ENCODE results near the gene SLC2A1.
"Not testable (repeated sequence)": the region's sequence is repeated elsewhere in the genome, so short reads cannot be mapped to it uniquely, and the experiment has no call there.

Gene SLC2A1

DNA sequence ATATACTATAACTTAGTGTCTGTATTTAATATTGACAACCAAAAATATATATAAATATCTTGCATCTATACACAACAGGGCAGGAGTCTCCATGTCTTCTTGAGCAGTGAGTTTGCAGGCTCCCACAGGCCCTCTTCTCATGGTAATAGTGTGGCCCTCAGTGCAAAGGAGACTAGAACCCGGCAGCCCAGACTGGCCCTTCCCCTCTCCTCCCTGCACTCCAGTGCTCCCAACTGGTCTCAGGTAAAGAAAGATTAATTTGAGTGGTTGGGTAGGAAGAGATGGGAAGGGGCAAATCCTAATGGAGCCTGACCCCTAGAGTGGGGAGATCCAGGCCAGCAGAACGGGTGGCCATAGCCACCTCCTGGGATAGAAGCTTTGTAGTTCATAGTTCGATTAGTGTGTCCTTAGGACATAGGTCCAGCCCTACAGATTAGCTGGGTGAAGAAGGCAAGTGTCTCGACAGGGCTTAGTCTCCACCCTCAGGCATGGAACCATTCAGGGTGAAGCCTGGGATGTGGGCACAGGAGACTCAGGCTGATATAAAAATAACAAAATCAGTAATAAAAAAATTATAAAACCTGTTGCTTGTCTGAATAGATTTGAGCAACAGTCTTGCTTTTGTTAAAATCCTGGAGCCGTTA, 32.3 kb downstream of the SLC2A1 start:
- TF ChIP-seq, protein P1, sequence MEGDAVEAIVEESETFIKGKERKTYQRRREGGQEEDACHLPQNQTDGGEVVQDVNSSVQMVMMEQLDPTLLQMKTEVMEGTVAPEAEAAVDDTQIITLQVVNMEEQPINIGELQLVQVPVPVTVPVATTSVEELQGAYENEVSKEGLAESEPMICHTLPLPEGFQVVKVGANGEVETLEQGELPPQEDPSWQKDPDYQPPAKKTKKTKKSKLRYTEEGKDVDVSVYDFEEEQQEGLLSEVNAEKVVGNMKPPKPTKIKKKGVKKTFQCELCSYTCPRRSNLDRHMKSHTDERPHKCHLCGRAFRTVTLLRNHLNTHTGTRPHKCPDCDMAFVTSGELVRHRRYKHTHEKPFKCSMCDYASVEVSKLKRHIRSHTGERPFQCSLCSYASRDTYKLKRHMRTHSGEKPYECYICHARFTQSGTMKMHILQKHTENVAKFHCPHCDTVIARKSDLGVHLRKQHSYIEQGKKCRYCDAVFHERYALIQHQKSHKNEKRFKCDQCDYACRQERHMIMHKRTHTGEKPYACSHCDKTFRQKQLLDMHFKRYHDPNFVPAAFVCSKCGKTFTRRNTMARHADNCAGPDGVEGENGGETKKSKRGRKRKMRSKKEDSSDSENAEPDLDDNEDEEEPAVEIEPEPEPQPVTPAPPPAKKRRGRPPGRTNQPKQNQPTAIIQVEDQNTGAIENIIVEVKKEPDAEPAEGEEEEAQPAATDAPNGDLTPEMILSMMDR (IDR thresholded peaks at IDR 0.05; ENCODE audit: low read depth, low read length): no peak
- H3K4me3 ChIP-seq (ENCODE audit: low read depth, low read length): no peak overlapping the region

DNA sequence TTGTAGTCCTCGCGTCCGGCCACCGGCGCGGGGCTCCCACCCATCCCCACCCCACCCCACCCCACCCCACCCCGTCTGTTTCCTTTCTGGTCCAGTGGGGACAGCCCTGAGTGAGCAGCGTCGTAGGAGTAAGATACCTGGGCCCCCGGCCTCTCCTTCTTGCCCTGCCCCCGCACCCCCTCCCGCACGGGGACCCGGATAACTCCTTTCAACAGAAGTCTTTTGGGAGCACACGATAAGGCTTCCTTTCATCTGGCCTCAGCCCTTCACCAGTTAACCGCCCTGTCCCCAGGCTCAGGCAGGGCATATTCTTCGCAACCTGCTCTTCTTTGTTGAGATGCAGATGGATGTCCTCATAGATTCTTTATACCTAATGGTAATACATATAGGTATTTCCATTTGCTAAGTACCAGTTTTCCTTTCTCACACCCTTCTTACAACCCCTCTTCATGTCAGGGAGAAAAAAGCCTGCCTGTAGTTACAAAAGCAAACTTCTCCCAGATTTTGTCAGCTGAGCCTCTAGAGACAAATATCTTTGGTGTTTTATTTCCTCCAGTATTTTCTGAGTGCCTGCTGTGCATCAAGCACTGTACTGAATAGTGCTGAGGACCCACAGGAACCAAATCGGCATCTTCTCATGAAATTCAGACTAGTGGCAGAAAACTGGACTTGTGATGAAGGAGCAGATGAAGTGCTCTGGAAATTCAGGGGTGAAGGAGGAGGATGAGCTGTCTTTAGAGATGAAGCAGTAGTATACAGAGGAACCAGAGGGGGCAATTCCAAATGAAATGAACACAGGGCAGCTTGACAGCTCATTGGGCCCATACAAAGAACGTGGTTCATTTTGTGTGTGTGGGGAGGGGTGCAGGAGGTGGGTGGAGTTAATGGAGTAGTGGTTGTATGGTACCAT, 33.6 kb downstream of the SLC2A1 start:
- peak overlapping the region; percentile 38 for H3K4me3 ChIP-seq (ENCODE audit: low read depth, low read length)
- TF ChIP-seq, protein P1 (IDR thresholded peaks at IDR 0.05; ENCODE audit: low read depth, low read length): no peak

DNA sequence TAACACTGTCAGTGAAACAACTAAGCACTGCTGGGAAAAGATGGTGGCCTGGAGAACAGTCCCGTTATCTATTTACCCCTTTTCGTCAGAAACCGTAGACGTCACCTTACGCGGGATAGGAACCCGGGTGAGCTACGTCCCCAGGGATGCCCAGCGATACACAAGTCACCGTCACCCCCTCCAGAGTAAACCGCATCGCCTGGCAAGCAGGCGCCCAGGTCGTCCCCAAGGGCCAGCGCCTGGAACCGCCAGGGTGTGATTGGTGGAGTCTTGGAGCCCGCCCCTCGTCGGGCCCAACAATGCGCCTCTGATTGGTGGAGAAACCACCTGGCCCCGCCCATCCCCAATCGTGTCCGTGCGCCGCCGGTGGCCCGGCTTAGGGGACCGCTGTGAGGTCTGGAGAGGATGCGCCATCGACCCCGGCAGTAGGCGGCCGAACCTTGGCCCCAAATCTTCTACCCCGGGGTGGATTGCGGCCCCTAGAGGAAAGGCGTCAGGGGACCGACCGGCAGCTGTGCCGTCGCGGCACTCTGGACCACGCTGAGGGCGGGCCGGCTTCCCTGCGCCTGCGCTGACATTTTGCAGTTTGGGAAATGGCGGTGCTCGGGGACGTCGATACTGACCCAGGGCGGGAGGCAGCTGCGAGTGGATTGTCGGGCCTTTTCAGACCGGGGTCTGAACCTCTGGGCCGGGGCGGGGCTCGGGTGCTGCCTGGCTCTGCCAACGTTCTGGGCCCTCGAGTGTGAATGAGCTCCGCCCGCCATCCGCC, 34.4 kb downstream of the SLC2A1 start:
- H3K4me3 ChIP-seq (ENCODE audit: low read depth, low read length): peak overlapping the region; percentile 38
- TF ChIP-seq, protein P1 (IDR thresholded peaks at IDR 0.05; ENCODE audit: low read depth, low read length): no peak

DNA sequence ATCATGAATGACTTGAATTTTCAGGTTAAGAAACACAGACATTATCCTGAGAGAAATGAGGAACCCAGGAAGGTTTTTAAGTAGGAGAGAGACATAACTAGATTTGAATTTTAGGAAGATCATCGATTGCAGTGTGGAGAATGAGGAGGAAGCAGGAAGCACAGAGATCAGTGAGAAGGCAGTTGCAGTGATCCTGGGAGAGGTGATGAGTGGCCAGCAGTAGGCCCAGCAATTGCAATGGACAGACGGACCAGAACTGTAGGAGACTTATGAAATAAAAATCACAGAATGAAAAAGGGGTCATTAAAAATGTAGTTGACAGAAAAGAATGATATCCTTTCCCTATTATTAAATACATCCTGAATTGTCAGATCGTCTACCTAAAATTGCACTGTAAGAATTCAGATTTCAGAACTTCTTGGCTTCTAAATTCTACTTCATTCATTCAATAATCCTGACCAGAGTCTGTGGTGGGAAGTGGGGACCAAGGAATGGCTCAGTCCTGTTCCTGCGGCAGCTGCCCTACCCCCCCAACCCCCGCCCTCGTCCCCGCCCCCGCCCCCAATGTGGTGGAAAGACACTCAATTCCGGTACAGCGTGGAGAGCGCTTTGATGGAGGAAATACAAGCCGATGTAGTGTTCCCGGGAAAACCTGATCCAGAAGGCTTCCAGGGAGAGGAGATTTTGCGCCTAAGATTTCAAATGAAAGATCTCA, 35.1 kb downstream of the SLC2A1 start:
- H3K4me3 ChIP-seq (ENCODE audit: low read depth, low read length): peak overlapping the region; percentile 38
- TF ChIP-seq, protein P1 (IDR thresholded peaks at IDR 0.05; ENCODE audit: low read depth, low read length): no peak

DNA sequence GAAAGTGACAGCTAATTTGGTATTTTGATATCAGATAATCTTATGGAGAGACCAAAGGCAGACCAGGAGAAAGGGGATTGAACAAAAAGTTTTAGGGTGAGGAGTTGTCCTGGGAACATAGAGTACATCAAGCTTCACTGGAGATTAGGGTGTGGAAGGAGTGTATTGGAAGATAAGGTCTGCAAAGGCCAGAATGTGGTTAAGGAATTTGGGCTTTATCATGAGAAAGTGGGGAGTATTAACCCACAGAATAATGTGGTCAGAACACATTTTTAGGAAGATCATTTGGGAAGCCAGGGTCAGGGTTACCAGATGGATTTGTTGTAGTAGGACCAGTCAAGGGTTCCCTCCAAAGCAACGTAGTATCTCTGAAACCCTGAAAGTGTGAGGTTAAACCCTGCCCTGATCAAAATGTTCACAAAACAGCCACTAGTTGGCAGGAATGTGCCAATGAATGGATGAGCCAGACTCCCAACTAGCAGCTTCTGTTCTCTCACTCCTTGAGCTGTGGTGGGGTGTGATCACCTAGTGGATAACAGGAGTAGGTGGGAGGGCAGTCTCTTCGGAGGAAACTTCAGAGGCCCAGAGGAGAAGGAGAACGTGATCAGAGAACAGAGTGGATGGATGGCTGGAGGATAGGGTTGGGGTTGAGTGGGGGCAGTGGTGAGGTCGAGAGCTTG, 35.8 kb downstream of the SLC2A1 start:
- TF ChIP-seq, protein P1 (IDR thresholded peaks at IDR 0.05; ENCODE audit: low read depth, low read length): peak; percentile 65
- no peak overlapping the region for H3K4me3 ChIP-seq (ENCODE audit: low read depth, low read length)

DNA sequence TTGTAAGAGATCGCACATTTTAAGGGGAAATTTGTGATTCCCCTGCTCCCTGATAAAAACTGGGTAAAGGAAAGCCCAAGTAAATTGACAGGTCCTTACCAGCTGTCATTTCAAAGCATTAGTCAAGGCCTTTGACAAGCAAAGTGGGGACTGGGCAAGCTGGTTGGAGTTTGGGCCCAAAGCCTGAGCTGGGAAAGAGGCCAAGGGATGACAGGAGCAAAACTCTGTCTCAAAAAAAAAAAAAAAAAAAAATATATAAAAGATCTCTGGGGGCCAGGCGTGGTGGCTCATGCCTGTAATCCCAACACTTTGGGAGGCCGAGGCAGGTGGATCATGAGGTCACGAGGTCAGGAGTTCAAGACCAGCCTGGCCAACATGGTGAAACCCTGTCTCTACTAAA, 36.9 kb downstream of the SLC2A1 start:
- no peak overlapping the region for H3K4me3 ChIP-seq (ENCODE audit: low read depth, low read length)
- TF ChIP-seq, protein P1 (IDR thresholded peaks at IDR 0.05; ENCODE audit: low read depth, low read length): no peak

DNA sequence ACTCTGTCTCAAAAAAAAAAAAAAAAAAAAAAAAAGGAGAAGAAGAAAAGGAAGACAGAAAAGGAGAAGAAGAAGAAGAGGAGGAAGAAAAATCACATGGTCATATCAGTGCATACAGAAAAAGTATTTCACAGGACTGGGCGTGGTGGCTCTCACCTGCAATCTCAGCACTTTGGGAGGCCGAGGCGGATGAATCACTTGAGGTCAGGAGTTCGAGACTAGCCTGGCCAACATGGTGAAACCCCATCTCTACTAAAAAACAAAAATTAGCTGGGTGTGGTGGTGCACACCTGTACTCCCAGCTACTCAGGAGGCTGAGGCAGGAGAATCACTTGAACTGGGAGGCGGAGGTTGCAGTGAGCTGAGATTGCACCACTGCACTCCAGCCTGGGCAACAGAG, 39.0 kb downstream of the SLC2A1 start:
- H3K4me3 ChIP-seq (ENCODE audit: low read depth, low read length): not testable (repeated sequence)

All from WI38 (cell line).